ENCODE results near the gene ELOVL1.

Gene ELOVL1

GRCh38 chr1:43348809-43349593, 18.8 kb downstream of the ELOVL1 start:
- no peak overlapping the region for H3K4me3 ChIP-seq (IDR thresholded peaks at IDR 0.05; ENCODE audit: insufficient read depth, low read depth, low read length)
- no peaks in the 10 kb centered on the region for H3K27me3 ChIP-seq (ENCODE audit: insufficient read depth, low read depth)
- H3K27ac ChIP-seq: peak overlapping the region; percentile 42; the same call in 1 of the 2 replicates
- H3K4me2 ChIP-seq: peak overlapping the region; percentile 25; the same call in 1 of the 2 replicates
- H3K36me3 ChIP-seq (ENCODE audit: insufficient read depth): no peaks in the 10 kb centered on the region
- H2AFZ ChIP-seq (ENCODE audit: low read depth): peak overlapping the region; percentile 27
- H4K20me1 ChIP-seq (ENCODE audit: insufficient read depth): no peaks in the 10 kb centered on the region
- peak overlapping the region; percentile 60; the same call in 1 of the 2 replicates for H3K9ac ChIP-seq
- no peaks in the 10 kb centered on the region for H3K79me2 ChIP-seq (ENCODE audit: insufficient read depth, low read depth)
- H3K4me1 ChIP-seq (ENCODE audit: low read depth, poor library complexity, severe bottlenecking): no peaks in the 10 kb centered on the region
- no peak for TF ChIP-seq CTCF (conservative IDR thresholded peaks at IDR 0.05; ENCODE audit: low read depth, low read length)

- H2AFZ ChIP-seq (ENCODE audit: low read depth): peak overlapping the region; percentile 22
- H3K27ac ChIP-seq: no peak overlapping the region
- H3K9ac ChIP-seq: peak overlapping the region; percentile 60; the same call in 1 of the 2 replicates
- no peaks in the 10 kb centered on the region for H3K27me3 ChIP-seq (ENCODE audit: insufficient read depth, low read depth)
- H3K4me1 ChIP-seq (ENCODE audit: low read depth, poor library complexity, severe bottlenecking): no peaks in the 10 kb centered on the region
- no peaks in the 10 kb centered on the region for H4K20me1 ChIP-seq (ENCODE audit: insufficient read depth)
- no peak for TF ChIP-seq CTCF (conservative IDR thresholded peaks at IDR 0.05; ENCODE audit: low read depth, low read length)
- no peaks in the 10 kb centered on the region for H3K36me3 ChIP-seq (ENCODE audit: insufficient read depth)
- H3K79me2 ChIP-seq (ENCODE audit: insufficient read depth, low read depth): no peaks in the 10 kb centered on the region
- H3K4me3 ChIP-seq (IDR thresholded peaks at IDR 0.05; ENCODE audit: insufficient read depth, low read depth, low read length): no peak overlapping the region
- H3K4me2 ChIP-seq: no peak overlapping the region
Observed at GRCh38 chr1:43348343-43348808, 19.4 kb downstream of the ELOVL1 start.

- H2AFZ ChIP-seq (ENCODE audit: low read depth): no peak overlapping the region
- no peaks in the 10 kb centered on the region for H3K36me3 ChIP-seq (ENCODE audit: insufficient read depth)
- no peak overlapping the region for H3K27ac ChIP-seq
- H3K4me2 ChIP-seq: no peak overlapping the region
- no peaks in the 10 kb centered on the region for H4K20me1 ChIP-seq (ENCODE audit: insufficient read depth)
- H3K4me1 ChIP-seq (ENCODE audit: low read depth, poor library complexity, severe bottlenecking): no peaks in the 10 kb centered on the region
- H3K4me3 ChIP-seq (IDR thresholded peaks at IDR 0.05; ENCODE audit: insufficient read depth, low read depth, low read length): no peak overlapping the region
- no peak overlapping the region for H3K9ac ChIP-seq
- H3K27me3 ChIP-seq (ENCODE audit: insufficient read depth, low read depth): no peaks in the 10 kb centered on the region
- TF ChIP-seq CTCF (conservative IDR thresholded peaks at IDR 0.05; ENCODE audit: low read depth, low read length): no peak
- H3K79me2 ChIP-seq (ENCODE audit: insufficient read depth, low read depth): no peaks in the 10 kb centered on the region
Observed at GRCh38 chr1:43346636-43347035, 21.2 kb downstream of the ELOVL1 start.

GRCh38 chr1:43345120-43345519, 22.7 kb downstream of the ELOVL1 start:
- Histone ChIP-seq H3K36me3 (ENCODE audit: insufficient read depth) (no peaks in the 10 kb centered on the region), H3K27ac (no peak overlapping the region), H3K79me2 (ENCODE audit: insufficient read depth, low read depth) (no peaks in the 10 kb centered on the region), H3K27me3 (ENCODE audit: insufficient read depth, low read depth) (no peaks in the 10 kb centered on the region), H3K4me2 (no peak overlapping the region), H3K9ac (no peak overlapping the region), H3K4me1 (ENCODE audit: low read depth, poor library complexity, severe bottlenecking) (no peaks in the 10 kb centered on the region), H4K20me1 (ENCODE audit: insufficient read depth) (no peaks in the 10 kb centered on the region), H3K4me3 (IDR thresholded peaks at IDR 0.05; ENCODE audit: insufficient read depth, low read depth, low read length) (no peak overlapping the region), H2AFZ (ENCODE audit: low read depth) (no peak overlapping the region)
- no peak for TF ChIP-seq CTCF (conservative IDR thresholded peaks at IDR 0.05; ENCODE audit: low read depth, low read length)

Data from KMS-11 (cell line).